Suprapubic skin (tissue), 3 donors: Measurements from ENCODE around the gene LPIN2.

Experiments
- POLR2A ChIP-seq, 2 donors: fragments of 450-650 bp; IDR thresholded peaks; one replicate each; pipeline ENCODE4 v1.6.1; 2017; ENCODE audit warnings: antibody characterized with exemption in 2 of 2, mild to moderate bottlenecking in 2 of 2, moderate library complexity in 2 of 2
- TF ChIP-seq, protein P1 (sequence below), 2 donors: fragments of 200-600 bp in 1 of 2; fragments of 450-650 bp in 1 of 2; sonication (generic) in 1 of 2; IDR thresholded peaks; one replicate each; pipeline ENCODE4 v1.5.1; 2016 to 2019; ENCODE audit warnings: antibody characterized with exemption in 2 of 2, mild to moderate bottlenecking in 1 of 2, moderate library complexity in 1 of 2

DNA sequence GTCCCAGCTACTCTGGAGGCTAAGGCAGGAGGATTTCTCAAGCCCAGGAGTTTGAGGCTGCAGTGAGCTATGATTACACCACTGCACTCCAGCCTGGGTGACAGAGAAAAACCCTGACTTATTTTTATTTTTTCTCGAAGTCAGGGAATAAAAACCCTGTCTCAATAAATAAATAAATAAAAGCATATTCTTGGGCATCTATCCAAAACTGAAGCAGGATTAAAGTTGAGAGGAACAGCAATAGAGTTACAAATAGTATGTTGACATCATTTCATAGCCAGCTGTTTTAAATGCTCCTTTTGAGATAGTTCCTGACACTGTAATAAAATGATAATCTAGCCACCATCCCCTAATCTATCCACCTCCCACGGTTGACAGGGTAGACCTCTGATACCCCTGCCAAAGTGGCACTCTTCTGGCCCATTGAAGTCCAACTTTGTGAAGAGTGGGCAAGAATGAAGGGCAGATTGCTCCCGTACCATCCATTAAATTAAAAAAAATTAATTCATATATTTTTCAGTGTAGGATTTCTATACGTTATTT, 42.3 kb upstream of the LPIN2 start:
- no peak for TF ChIP-seq POLR2A (IDR thresholded peaks at IDR 0.05)
- TF ChIP-seq, protein P1, sequence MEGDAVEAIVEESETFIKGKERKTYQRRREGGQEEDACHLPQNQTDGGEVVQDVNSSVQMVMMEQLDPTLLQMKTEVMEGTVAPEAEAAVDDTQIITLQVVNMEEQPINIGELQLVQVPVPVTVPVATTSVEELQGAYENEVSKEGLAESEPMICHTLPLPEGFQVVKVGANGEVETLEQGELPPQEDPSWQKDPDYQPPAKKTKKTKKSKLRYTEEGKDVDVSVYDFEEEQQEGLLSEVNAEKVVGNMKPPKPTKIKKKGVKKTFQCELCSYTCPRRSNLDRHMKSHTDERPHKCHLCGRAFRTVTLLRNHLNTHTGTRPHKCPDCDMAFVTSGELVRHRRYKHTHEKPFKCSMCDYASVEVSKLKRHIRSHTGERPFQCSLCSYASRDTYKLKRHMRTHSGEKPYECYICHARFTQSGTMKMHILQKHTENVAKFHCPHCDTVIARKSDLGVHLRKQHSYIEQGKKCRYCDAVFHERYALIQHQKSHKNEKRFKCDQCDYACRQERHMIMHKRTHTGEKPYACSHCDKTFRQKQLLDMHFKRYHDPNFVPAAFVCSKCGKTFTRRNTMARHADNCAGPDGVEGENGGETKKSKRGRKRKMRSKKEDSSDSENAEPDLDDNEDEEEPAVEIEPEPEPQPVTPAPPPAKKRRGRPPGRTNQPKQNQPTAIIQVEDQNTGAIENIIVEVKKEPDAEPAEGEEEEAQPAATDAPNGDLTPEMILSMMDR (IDR thresholded peaks at IDR 0.05) = no peak
